A549 (cell line): ENCODE results near the gene AGRN.

Experiments used
- HDAC2 ChIP-seq: fragments of 200-600 bp; sonication (generic); IDR thresholded peaks from 2 replicates; pipeline ENCODE4 v1.6.1; 2016
- JUN ChIP-seq, 2 experiments: fragments of >200 bp; sonication (Bioruptor Twin); formaldehyde crosslinking; IDR thresholded peaks; 2 replicates in 1 of 2; 3 replicates in 1 of 2; pipeline ENCODE4 v1.6.1; 2016 to 2017
- MAFK ChIP-seq: fragments of 450-650 bp; IDR thresholded peaks from 2 replicates; pipeline ENCODE4 v1.6.1; 2014; ENCODE audit not compliant: partially characterized antibody
- NPAS2 ChIP-seq: fragments of 250-450 bp; sonication (Bioruptor Pico); IDR thresholded peaks from 2 replicates; pipeline ENCODE4 v1.8.0; 2022; ENCODE audit warnings: mild to moderate bottlenecking, moderate library complexity, borderline replicate concordance
- POLR2A ChIP-seq: IDR thresholded peaks from 2 replicates; pipeline ENCODE4 v1.6.1; 2012; ENCODE audit warnings: mild to moderate bottlenecking, low read length
- REST ChIP-seq: fragments of 200-600 bp; sonication (generic); IDR thresholded peaks from 2 replicates; pipeline ENCODE4 v1.6.1; 2016; ENCODE audit warnings: antibody characterized with exemption, mild to moderate bottlenecking, moderate library complexity
- TF ChIP-seq, protein P1 (sequence below): fragments of >200 bp; sonication (Bioruptor Twin); formaldehyde crosslinking; IDR thresholded peaks from 3 replicates; pipeline ENCODE4 v1.5.1; 2016

GRCh38 chr1:1060281-1061000 is 40.5 kb downstream of the AGRN start:
- TF ChIP-seq, protein P1, sequence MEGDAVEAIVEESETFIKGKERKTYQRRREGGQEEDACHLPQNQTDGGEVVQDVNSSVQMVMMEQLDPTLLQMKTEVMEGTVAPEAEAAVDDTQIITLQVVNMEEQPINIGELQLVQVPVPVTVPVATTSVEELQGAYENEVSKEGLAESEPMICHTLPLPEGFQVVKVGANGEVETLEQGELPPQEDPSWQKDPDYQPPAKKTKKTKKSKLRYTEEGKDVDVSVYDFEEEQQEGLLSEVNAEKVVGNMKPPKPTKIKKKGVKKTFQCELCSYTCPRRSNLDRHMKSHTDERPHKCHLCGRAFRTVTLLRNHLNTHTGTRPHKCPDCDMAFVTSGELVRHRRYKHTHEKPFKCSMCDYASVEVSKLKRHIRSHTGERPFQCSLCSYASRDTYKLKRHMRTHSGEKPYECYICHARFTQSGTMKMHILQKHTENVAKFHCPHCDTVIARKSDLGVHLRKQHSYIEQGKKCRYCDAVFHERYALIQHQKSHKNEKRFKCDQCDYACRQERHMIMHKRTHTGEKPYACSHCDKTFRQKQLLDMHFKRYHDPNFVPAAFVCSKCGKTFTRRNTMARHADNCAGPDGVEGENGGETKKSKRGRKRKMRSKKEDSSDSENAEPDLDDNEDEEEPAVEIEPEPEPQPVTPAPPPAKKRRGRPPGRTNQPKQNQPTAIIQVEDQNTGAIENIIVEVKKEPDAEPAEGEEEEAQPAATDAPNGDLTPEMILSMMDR = no peak
- no peak for TF ChIP-seq JUN (IDR thresholded peaks at IDR 0.05)
- TF ChIP-seq NPAS2 (CRISPR knock-in tag) = no peak
- no peak for TF ChIP-seq MAFK
- TF ChIP-seq REST = no peak
- no peak for TF ChIP-seq POLR2A
- TF ChIP-seq HDAC2 = no peak
